ENCODE data around the gene THADA.

GRCh38 chr2:43518181-43518580 is 77.7 kb downstream of the THADA start:
- TF ChIP-seq, protein P1, sequence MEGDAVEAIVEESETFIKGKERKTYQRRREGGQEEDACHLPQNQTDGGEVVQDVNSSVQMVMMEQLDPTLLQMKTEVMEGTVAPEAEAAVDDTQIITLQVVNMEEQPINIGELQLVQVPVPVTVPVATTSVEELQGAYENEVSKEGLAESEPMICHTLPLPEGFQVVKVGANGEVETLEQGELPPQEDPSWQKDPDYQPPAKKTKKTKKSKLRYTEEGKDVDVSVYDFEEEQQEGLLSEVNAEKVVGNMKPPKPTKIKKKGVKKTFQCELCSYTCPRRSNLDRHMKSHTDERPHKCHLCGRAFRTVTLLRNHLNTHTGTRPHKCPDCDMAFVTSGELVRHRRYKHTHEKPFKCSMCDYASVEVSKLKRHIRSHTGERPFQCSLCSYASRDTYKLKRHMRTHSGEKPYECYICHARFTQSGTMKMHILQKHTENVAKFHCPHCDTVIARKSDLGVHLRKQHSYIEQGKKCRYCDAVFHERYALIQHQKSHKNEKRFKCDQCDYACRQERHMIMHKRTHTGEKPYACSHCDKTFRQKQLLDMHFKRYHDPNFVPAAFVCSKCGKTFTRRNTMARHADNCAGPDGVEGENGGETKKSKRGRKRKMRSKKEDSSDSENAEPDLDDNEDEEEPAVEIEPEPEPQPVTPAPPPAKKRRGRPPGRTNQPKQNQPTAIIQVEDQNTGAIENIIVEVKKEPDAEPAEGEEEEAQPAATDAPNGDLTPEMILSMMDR (IDR thresholded peaks at IDR 0.05), result no peak
- no peak for TF ChIP-seq POLR2A (IDR thresholded peaks at IDR 0.05)
